ENCODE measurements around the gene NPTX1.
A peak's percentile ranks its signal among the peaks of the same experiment; 100 is the strongest.

The NPTX1 gene

GRCh38 chr17:80473701-80474100 is 2.7 kb downstream of the NPTX1 start:
- H3K27ac ChIP-seq (ENCODE audit: insufficient read depth in 1 of 2, low read depth in 1 of 2, low read length in 2 of 2, poor library complexity in 1 of 2, severe bottlenecking in 2 of 2) = no peak overlapping the region
- no peak for DNase-seq
- ChIA-PET POLR2A (no interaction called here), CTCF (interaction anchor here (1.3 to 2.4 kb wide), 3 partner anchors 9 to 46 kb away, joined by 4 to 8 read pairs (median 5); no protein-coding TSS in a partner anchor)
- H3K4me3 ChIP-seq (ENCODE audit: control insufficient read depth in 1 of 7, extremely low read depth in 1 of 7, insufficient read depth in 4 of 7, low read depth in 2 of 7, low read length in 6 of 7) = no peak overlapping the region
- no peaks in the 10 kb centered on the region for H3K36me3 ChIP-seq (ENCODE audit: control insufficient read depth in 4 of 4, insufficient read depth in 4 of 4, low read length in 3 of 4)
- peaks cover 0 to 100% (median 44%) of the 10 kb centered on the region in 5 experiments for H3K27me3 ChIP-seq (replicated peaks in 2 of 5; ENCODE audit: control insufficient read depth in 4 of 5, insufficient read depth in 5 of 5, low read length in 4 of 5)
- 56% methylated on average over 4 of the region's 7 CpGs for WGBS (ENCODE audit: insufficient coverage)
- H3K4me1 ChIP-seq (ENCODE audit: control extremely low read depth in 1 of 4, control insufficient read depth in 4 of 4, insufficient read depth in 4 of 4, low read length in 3 of 4) = peaks cover 0 to 43% (median 42%) of the 10 kb centered on the region in 4 experiments
- H3K9me3 ChIP-seq (ENCODE audit: control extremely low read depth in 1 of 5, control insufficient read depth in 4 of 5, insufficient read depth in 2 of 5, low read depth in 1 of 5, low read length in 4 of 5) = no peaks in the 10 kb centered on the region

GRCh38 chr17:80472996-80473395 is 3.4 kb downstream of the NPTX1 start:
- Histone ChIP-seq H3K4me1 (ENCODE audit: control extremely low read depth in 1 of 4, control insufficient read depth in 4 of 4, insufficient read depth in 4 of 4, low read length in 3 of 4) (peaks cover 0 to 36% (median 35%) of the 10 kb centered on the region in 4 experiments), H3K4me3 (ENCODE audit: control insufficient read depth in 1 of 7, extremely low read depth in 1 of 7, insufficient read depth in 4 of 7, low read depth in 2 of 7, low read length in 6 of 7) (no peak overlapping the region), H3K27me3 (replicated peaks in 2 of 5; ENCODE audit: control insufficient read depth in 4 of 5, insufficient read depth in 5 of 5, low read length in 4 of 5) (peaks cover 0 to 100% (median 47%) of the 10 kb centered on the region in 5 experiments), H3K36me3 (ENCODE audit: control insufficient read depth in 4 of 4, insufficient read depth in 4 of 4, low read length in 3 of 4) (no peaks in the 10 kb centered on the region), H3K9me3 (ENCODE audit: control extremely low read depth in 1 of 5, control insufficient read depth in 4 of 5, insufficient read depth in 2 of 5, low read depth in 1 of 5, low read length in 4 of 5) (no peaks in the 10 kb centered on the region), H3K27ac (ENCODE audit: insufficient read depth in 1 of 2, low read depth in 1 of 2, low read length in 2 of 2, poor library complexity in 1 of 2, severe bottlenecking in 2 of 2) (no peak overlapping the region)
- DNase-seq = no peak
- ChIA-PET POLR2A (no interaction called here), CTCF (interaction anchor here (1.3 to 2.4 kb wide), 3 partner anchors 9 to 45 kb away, joined by 4 to 8 read pairs (median 5); no protein-coding TSS in a partner anchor)
- 95% methylated on average over 12 of the region's 12 CpGs for WGBS (ENCODE audit: insufficient coverage)

- no peaks in the 10 kb centered on the region for H3K36me3 ChIP-seq (ENCODE audit: control insufficient read depth in 4 of 4, insufficient read depth in 4 of 4, low read length in 3 of 4)
- peaks cover 0 to 26% (median 24%) of the 10 kb centered on the region in 4 experiments for H3K4me1 ChIP-seq (ENCODE audit: control extremely low read depth in 1 of 4, control insufficient read depth in 4 of 4, insufficient read depth in 4 of 4, low read length in 3 of 4)
- ChIA-PET POLR2A (no interaction called here), CTCF (interaction anchor here (1.7 to 2.9 kb wide), 3 partner anchors 8 to 104 kb away, joined by 5 to 10 read pairs (median 8); no protein-coding TSS in a partner anchor)
- H3K27me3 ChIP-seq (replicated peaks in 2 of 5; ENCODE audit: control insufficient read depth in 4 of 5, insufficient read depth in 5 of 5, low read length in 4 of 5) = peaks cover 0 to 100% (median 47%) of the 10 kb centered on the region in 5 experiments
- 91% methylated on average over 6 of the region's 8 CpGs for WGBS (ENCODE audit: insufficient coverage)
- no peak overlapping the region for H3K27ac ChIP-seq (ENCODE audit: insufficient read depth in 1 of 2, low read depth in 1 of 2, low read length in 2 of 2, poor library complexity in 1 of 2, severe bottlenecking in 2 of 2)
- DNase-seq = no peak
- H3K9me3 ChIP-seq (ENCODE audit: control extremely low read depth in 1 of 5, control insufficient read depth in 4 of 5, insufficient read depth in 2 of 5, low read depth in 1 of 5, low read length in 4 of 5) = no peaks in the 10 kb centered on the region
- H3K4me3 ChIP-seq (ENCODE audit: control insufficient read depth in 1 of 7, extremely low read depth in 1 of 7, insufficient read depth in 4 of 7, low read depth in 2 of 7, low read length in 6 of 7) = no peak overlapping the region
These were observed 4.5 kb downstream of the NPTX1 start for GRCh38 chr17:80471922-80472321.

GRCh38 chr17:80470603-80471002 is 5.8 kb downstream of the NPTX1 start:
- CTCF ChIA-PET = interaction anchor here (1.7 to 2.9 kb wide), 2 partner anchors 15 to 105 kb away, joined by 5 to 10 read pairs; no protein-coding TSS in a partner anchor
- WGBS (ENCODE audit: insufficient coverage) = 80% methylated on average over 14 of the region's 21 CpGs
- POLR2A ChIA-PET = no interaction called here
- H3K9me3 ChIP-seq (ENCODE audit: control extremely low read depth in 1 of 5, control insufficient read depth in 4 of 5, insufficient read depth in 2 of 5, low read depth in 1 of 5, low read length in 4 of 5) = no peaks in the 10 kb centered on the region
- DNase-seq = no peak
- no peaks in the 10 kb centered on the region for H3K36me3 ChIP-seq (ENCODE audit: control insufficient read depth in 4 of 4, insufficient read depth in 4 of 4, low read length in 3 of 4)
- H3K4me3 ChIP-seq (ENCODE audit: control insufficient read depth in 1 of 7, extremely low read depth in 1 of 7, insufficient read depth in 4 of 7, low read depth in 2 of 7, low read length in 6 of 7) = no peak overlapping the region
- no peak overlapping the region for H3K27ac ChIP-seq (ENCODE audit: insufficient read depth in 1 of 2, low read depth in 1 of 2, low read length in 2 of 2, poor library complexity in 1 of 2, severe bottlenecking in 2 of 2)
- peaks cover 0 to 99% (median 47%) of the 10 kb centered on the region in 5 experiments for H3K27me3 ChIP-seq (replicated peaks in 2 of 5; ENCODE audit: control insufficient read depth in 4 of 5, insufficient read depth in 5 of 5, low read length in 4 of 5)
- H3K4me1 ChIP-seq (ENCODE audit: control extremely low read depth in 1 of 4, control insufficient read depth in 4 of 4, insufficient read depth in 4 of 4, low read length in 3 of 4) = peaks cover 0 to 14% (median 13%) of the 10 kb centered on the region in 4 experiments

DNA sequence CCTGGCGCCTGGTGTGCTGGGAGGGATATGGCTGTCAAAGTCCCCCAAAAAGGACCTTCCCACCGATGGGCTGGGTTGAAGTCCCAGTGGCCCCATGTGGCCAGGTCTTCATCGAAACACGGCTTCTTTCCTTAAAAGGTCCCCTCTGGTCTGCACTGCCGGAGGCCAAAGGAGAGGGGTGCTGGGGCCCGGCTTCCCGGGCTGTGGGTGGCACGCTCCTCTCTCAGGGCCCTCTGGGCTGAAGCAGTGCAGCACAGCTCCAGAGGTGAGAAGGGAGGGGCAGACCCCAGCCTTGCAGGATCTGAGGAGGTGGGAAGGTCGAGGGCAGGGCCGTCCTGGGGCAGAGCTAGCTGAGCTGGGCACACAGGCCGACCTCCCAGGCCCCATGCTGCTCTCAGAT is 6.7 kb downstream of the NPTX1 start:
- WGBS (ENCODE audit: insufficient coverage) = 94% methylated on average over 11 of the region's 11 CpGs
- DNase-seq = no peak
- ChIA-PET POLR2A (no interaction called here), CTCF (interaction anchor here (2.9 kb wide), 1 partner anchor 14 kb away, joined by 10 read pairs; no protein-coding TSS in a partner anchor)
- Histone ChIP-seq H3K4me3 (ENCODE audit: control insufficient read depth in 1 of 7, extremely low read depth in 1 of 7, insufficient read depth in 4 of 7, low read depth in 2 of 7, low read length in 6 of 7) (no peak overlapping the region), H3K36me3 (ENCODE audit: control insufficient read depth in 4 of 4, insufficient read depth in 4 of 4, low read length in 3 of 4) (no peaks in the 10 kb centered on the region), H3K27ac (ENCODE audit: insufficient read depth in 1 of 2, low read depth in 1 of 2, low read length in 2 of 2, poor library complexity in 1 of 2, severe bottlenecking in 2 of 2) (no peak overlapping the region), H3K27me3 (replicated peaks in 2 of 5; ENCODE audit: control insufficient read depth in 4 of 5, insufficient read depth in 5 of 5, low read length in 4 of 5) (peaks cover 0 to 96% (median 50%) of the 10 kb centered on the region in 5 experiments), H3K4me1 (ENCODE audit: control extremely low read depth in 1 of 4, control insufficient read depth in 4 of 4, insufficient read depth in 4 of 4, low read length in 3 of 4) (peaks cover 0 to 5% (median 4%) of the 10 kb centered on the region in 4 experiments), H3K9me3 (ENCODE audit: control extremely low read depth in 1 of 5, control insufficient read depth in 4 of 5, insufficient read depth in 2 of 5, low read depth in 1 of 5, low read length in 4 of 5) (no peaks in the 10 kb centered on the region)

- ChIA-PET POLR2A (no interaction called here), CTCF (interaction anchor here (1.2 kb wide), 1 partner anchor 12 kb away, joined by 3 read pairs; no protein-coding TSS in a partner anchor)
- H3K27ac ChIP-seq (ENCODE audit: insufficient read depth in 1 of 2, low read depth in 1 of 2, low read length in 2 of 2, poor library complexity in 1 of 2, severe bottlenecking in 2 of 2) = no peak overlapping the region
- WGBS (ENCODE audit: insufficient coverage) = 65% methylated on average over 17 of the region's 28 CpGs
- peak in 1 of 3 donors; percentile 46 for DNase-seq
- H3K4me3 ChIP-seq (ENCODE audit: control insufficient read depth in 1 of 7, extremely low read depth in 1 of 7, insufficient read depth in 4 of 7, low read depth in 2 of 7, low read length in 6 of 7) = no peak overlapping the region
- peaks cover 0 to 95% (median 48%) of the 10 kb centered on the region in 5 experiments for H3K27me3 ChIP-seq (replicated peaks in 2 of 5; ENCODE audit: control insufficient read depth in 4 of 5, insufficient read depth in 5 of 5, low read length in 4 of 5)
- no peaks in the 10 kb centered on the region for H3K4me1 ChIP-seq (ENCODE audit: control extremely low read depth in 1 of 4, control insufficient read depth in 4 of 4, insufficient read depth in 4 of 4, low read length in 3 of 4)
- H3K36me3 ChIP-seq (ENCODE audit: control insufficient read depth in 4 of 4, insufficient read depth in 4 of 4, low read length in 3 of 4) = no peaks in the 10 kb centered on the region
- no peaks in the 10 kb centered on the region for H3K9me3 ChIP-seq (ENCODE audit: control extremely low read depth in 1 of 5, control insufficient read depth in 4 of 5, insufficient read depth in 2 of 5, low read depth in 1 of 5, low read length in 4 of 5)
These were observed 7.5 kb downstream of the NPTX1 start for GRCh38 chr17:80468781-80469493.

- Histone ChIP-seq H3K27me3 (replicated peaks in 2 of 5; ENCODE audit: control insufficient read depth in 4 of 5, insufficient read depth in 5 of 5, low read length in 4 of 5) (peaks cover 0 to 91% (median 46%) of the 10 kb centered on the region in 5 experiments), H3K4me1 (ENCODE audit: control extremely low read depth in 1 of 4, control insufficient read depth in 4 of 4, insufficient read depth in 4 of 4, low read length in 3 of 4) (no peaks in the 10 kb centered on the region), H3K9me3 (ENCODE audit: control extremely low read depth in 1 of 5, control insufficient read depth in 4 of 5, insufficient read depth in 2 of 5, low read depth in 1 of 5, low read length in 4 of 5) (no peaks in the 10 kb centered on the region), H3K4me3 (ENCODE audit: control insufficient read depth in 1 of 7, extremely low read depth in 1 of 7, insufficient read depth in 4 of 7, low read depth in 2 of 7, low read length in 6 of 7) (no peak overlapping the region), H3K36me3 (ENCODE audit: control insufficient read depth in 4 of 4, insufficient read depth in 4 of 4, low read length in 3 of 4) (no peaks in the 10 kb centered on the region), H3K27ac (ENCODE audit: insufficient read depth in 1 of 2, low read depth in 1 of 2, low read length in 2 of 2, poor library complexity in 1 of 2, severe bottlenecking in 2 of 2) (no peak overlapping the region)
- WGBS (ENCODE audit: insufficient coverage) = 16% methylated on average over 13 of the region's 16 CpGs
- ChIA-PET POLR2A (no interaction called here), CTCF (interaction anchor here (1.0 to 1.2 kb wide), 2 partner anchors 12 to 77 kb away, joined by 3 read pairs; partner anchors contain the start of gene RPTOR)
- DNase-seq = peak in 1 of 3 donors; percentile 52
These were observed 8.2 kb downstream of the NPTX1 start for GRCh38 chr17:80468242-80468641.

Data from common myeloid progenitor, CD34-positive (primary cell).